H7 (cell line): Measurements from ENCODE around the gene HSFX3. TPM values are rescaled to one million over a fixed set of nuclear protein-coding genes. Genes with fewer than 3 reads are reported as not detected.

Source experiments
- total RNA-seq: library from RNA; depleted of rRNA; stranded (reverse); fragments of >200 nt; shearing (Covaris generic); gene quantifications from 2 replicates; pipeline ENCODE4 v1.2.3, GENCODE V29; 2014; rRNA removed

Gene HSFX3
- total RNA-seq, 1 experiment from 2014 or later = not detected

Other genes with a start within 250 kb of the HSFX3 start
- 29.0 and 33.7 TPM in 2 replicates for gene IDS, start 44.6 kb downstream of the HSFX3 start, total RNA-seq
- 8.2 and 12.1 TPM in 2 replicates for gene EOLA1, start 8.9 kb downstream of the HSFX3 start, total RNA-seq
- not detected in 2 replicates for gene MAGEA9B, start 37.5 kb upstream of the HSFX3 start, total RNA-seq
- gene HSFX2, start 45.4 kb upstream of the HSFX3 start, total RNA-seq = 1.2 and 1.3 TPM in 2 replicates
- 30.7 and 36.1 TPM in 2 replicates for gene TMEM185A, start 81.9 kb upstream of the HSFX3 start, total RNA-seq
- 0.18 and 0.62 TPM in 2 replicates for gene MAGEA11, start 162.1 kb upstream of the HSFX3 start, total RNA-seq
- 0.11 and 0.76 TPM in 2 replicates for gene HSFX1, start 224.1 kb upstream of the HSFX3 start, total RNA-seq
- not detected in 2 replicates for gene MAGEA9, start 232.0 kb upstream of the HSFX3 start, total RNA-seq